ENCODE results near the gene NCOA3.
"Not testable (repeated sequence)": the region's sequence is repeated elsewhere in the genome, so short reads cannot be mapped to it uniquely, and the experiment has no call there.

Gene NCOA3

GRCh38 chr20:47501482-47502270 is at the start of gene NCOA3:
Gene NCOA3, plus strand, starts transcription at chr20:47501887. Its CDS starts 120,361 bp downstream, at chr20:47622248.
- DNase-seq (ENCODE audit: low read depth): peak; percentile 91

GRCh38 chr20:47452736-47453161 is 48.9 kb upstream of the NCOA3 start:
- no peak for DNase-seq (ENCODE audit: low read depth)

- peak; percentile 53 for DNase-seq (ENCODE audit: low read depth)
These were observed 48.4 kb upstream of the NCOA3 start for GRCh38 chr20:47453167-47453782.

- DNase-seq (ENCODE audit: low read depth): no peak
These were observed 47.2 kb upstream of the NCOA3 start for GRCh38 chr20:47454298-47455132.

- no peak for DNase-seq (ENCODE audit: low read depth)
These were observed 46.3 kb upstream of the NCOA3 start for GRCh38 chr20:47455133-47456040.

- DNase-seq (ENCODE audit: low read depth): no peak
These were observed 45.6 kb upstream of the NCOA3 start for GRCh38 chr20:47456041-47456537.

GRCh38 chr20:47456952-47457724 is 44.5 kb upstream of the NCOA3 start:
- no peak for DNase-seq (ENCODE audit: low read depth)

- DNase-seq (ENCODE audit: low read depth): not testable (repeated sequence)
These were observed 43.2 kb upstream of the NCOA3 start for GRCh38 chr20:47458280-47459050.

GRCh38 chr20:47459344-47460073 is 42.2 kb upstream of the NCOA3 start:
- DNase-seq (ENCODE audit: low read depth): no peak

- not testable (repeated sequence) for DNase-seq (ENCODE audit: low read depth)
These were observed 41.0 kb upstream of the NCOA3 start for GRCh38 chr20:47460761-47461112.

GRCh38 chr20:47461120-47461685 is 40.5 kb upstream of the NCOA3 start:
- DNase-seq (ENCODE audit: low read depth): no peak

GRCh38 chr20:47461906-47462305 is 39.8 kb upstream of the NCOA3 start:
- not testable (repeated sequence) for DNase-seq (ENCODE audit: low read depth)

- peak; percentile 99 for DNase-seq (ENCODE audit: low read depth)
These were observed 37.1 kb upstream of the NCOA3 start for GRCh38 chr20:47464380-47465101.

- DNase-seq (ENCODE audit: low read depth): no peak
These were observed 36.2 kb upstream of the NCOA3 start for GRCh38 chr20:47465335-47466090.

- DNase-seq (ENCODE audit: low read depth): peak; percentile 24
These were observed 35.5 kb upstream of the NCOA3 start for GRCh38 chr20:47466213-47466612.

- no peak for DNase-seq (ENCODE audit: low read depth)
These were observed 34.8 kb upstream of the NCOA3 start for GRCh38 chr20:47466704-47467459.

All from fibroblast of the conjunctiva (primary cell).